ENCODE measurements around the gene PI4KA.
"Not testable (repeated sequence)": the region's sequence is repeated elsewhere in the genome, so short reads cannot be mapped to it uniquely, and the experiment has no call there.

The PI4KA gene

DNA sequence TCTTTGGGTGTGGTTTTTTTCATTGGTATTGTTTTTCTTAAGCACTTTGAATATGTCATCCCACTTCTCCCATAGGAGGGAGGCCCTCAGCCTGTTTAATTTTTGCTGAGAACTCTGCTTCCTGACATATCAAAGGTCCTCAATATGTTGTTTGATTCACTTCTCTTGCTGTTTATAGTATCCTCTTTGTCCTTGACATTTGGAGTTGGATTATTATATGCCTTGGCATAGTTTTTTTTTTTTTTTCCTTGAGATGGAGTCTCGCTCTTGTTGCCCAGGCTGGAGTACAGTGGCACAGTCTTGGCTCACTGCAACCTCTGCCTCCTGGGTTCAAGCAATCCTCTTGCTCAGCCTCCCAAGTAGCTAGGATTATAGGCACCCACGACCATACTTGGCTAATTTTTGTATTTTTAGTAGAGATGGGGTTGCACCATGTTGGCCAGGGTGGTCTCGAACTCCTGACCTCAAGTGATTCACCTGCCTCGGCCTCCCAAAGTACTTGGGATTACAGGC lies 196.0 kb downstream of the PI4KA start:
- DNase-seq = not testable (repeated sequence)

DNA sequence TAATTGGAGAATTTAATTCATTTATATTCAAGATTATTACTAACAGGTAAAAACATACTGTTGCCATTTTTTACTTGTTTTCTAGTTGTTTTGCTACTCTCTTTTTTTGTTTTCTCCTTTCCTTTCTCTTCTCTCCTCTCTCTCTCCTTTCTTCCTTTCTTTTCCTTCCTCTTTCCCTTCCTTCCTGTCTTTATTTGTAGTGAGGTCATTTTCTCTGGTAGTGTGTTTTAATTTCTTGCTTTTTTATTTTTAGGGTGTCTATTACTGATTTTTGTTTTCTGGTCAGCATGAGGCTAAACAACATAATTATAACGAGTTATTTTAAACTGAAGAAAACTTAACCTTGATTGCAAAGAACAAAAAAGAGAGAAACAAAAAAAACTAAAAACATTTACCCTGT lies 197.1 kb downstream of the PI4KA start:
- DNase-seq = no peak

DNA sequence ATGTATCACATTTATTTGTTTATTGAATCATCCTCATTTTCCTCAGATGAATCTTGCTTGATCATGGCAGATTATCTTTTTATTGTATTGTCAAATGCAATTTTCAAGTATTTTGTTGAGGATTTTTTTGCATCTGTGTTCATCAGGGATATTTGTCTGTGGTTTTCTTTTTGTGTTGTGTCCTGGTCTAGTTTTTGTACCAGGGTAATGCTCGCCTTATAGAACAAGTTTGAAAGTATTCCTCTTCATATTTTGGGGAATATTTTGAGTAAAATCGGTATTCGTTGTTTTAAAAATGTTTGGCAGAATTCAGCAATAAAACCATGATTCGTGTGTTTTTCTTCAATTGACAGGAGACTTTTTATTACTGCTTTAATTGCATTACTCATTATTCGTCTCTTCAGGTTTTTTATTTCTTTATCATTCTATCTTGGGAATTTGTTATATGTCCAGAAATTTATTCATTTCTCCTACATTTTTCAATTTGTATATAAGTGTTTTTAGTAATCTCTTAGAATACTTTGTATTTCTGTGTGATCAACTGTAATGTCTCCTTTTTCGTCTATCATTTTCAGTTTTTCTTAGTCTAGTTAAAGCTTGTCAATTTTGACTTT lies 198.1 kb downstream of the PI4KA start:
- DNase-seq = no peak

DNA sequence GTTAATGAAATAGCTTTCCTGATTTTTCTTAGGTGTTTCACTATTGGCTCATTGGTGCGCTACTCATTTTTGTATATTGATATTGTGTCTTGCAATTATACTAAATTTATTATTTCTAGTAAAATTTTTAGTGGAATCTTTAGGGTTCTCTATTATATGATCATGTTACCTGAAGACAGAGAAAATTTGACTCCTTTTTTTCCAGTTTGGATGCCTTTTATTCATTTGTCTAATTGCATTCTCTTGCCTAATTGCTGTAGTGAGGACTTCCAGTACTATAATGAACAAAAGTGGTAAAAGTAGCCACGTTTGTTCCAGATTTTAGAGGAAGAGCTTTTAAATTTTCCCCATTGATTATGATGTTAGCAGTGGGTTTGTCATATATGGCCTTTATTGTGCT lies 198.7 kb downstream of the PI4KA start:
- no peak for DNase-seq

DNA sequence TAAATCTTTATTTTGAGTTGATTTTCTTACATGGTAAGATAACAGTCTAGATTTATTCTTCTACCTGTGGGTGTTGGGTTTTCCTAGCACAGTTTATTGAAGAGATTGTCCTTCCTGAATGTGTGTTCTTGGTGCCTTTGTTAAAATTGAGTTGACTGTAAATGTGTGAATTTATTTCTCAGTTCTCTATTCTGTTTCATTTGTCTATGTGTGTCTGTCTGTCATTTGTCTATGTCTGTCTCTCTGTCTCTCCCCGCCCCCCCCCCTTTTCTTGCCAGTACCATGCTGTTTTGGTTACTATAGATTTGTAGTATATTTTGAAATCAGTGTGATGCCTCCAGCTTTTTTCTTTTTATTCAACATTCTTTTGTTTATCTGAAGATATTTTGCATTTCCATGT lies 199.4 kb downstream of the PI4KA start:
- no peak for DNase-seq

DNA sequence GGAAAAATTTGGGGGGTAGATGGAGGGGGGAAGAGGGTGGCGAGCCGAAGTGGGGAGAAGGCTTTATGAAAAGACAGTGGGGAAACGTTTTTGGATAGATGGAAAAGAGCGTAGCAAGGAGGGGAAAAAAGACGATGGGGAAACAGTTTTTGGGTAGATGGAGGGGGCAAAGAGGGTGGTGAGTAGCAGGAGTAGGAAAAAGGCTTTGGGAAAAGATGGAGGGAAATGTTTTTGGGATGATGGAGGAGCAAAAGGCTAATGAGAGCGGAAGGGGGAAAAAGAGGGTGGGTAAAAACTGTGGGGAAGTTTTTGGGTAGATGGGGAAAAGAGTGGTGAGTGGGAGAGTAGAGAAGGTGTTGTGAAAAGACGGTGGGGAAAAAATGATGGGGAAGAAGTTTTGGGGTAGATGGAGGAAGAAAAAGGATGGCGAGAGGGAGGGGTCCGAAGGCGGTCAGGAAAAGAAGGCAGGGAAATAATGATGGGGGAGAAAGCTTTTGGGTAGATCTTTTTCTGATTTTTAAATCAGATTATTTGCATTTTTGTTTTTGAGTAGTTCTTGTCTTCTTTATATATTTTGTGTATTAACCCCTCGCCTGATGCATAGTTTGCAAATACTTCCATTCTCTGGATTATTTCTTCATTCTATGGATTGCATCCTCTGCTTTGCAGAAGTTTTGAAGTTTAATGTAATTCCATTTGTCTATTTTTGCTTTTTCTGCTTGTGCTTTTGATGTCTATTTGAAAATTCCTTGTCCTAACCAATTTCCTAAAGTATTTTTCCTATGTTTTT lies 200.0 kb downstream of the PI4KA start:
- no peak for DNase-seq

DNA sequence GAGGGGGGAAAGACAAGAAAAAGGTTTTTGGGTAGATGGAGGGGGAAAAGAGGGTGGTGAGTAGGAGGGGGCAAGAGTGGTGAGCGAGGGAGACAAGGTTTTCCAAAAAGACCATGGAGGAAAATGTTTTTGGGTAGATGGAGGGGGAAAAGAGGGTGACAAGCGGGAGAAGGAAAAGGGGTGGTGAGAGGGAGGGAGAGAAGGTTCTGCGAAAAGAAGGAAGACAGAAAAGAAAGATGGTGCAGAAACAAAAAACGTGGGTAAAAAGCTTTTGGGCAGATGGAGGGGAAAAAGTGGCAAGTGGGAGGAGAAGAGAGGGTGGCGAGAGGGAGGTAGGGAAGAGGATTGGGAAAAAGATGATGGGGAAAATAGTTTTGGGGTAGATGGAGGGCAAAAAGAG lies 200.6 kb downstream of the PI4KA start:
- no peak for DNase-seq
